Gastroesophageal sphincter (tissue), 4 donors: ENCODE data around the gene MTX1. TPM values are rescaled to one million over a fixed set of nuclear protein-coding genes. Genes with fewer than 3 reads are reported as not detected.
"Not testable (repeated sequence)": the region's sequence is repeated elsewhere in the genome, so short reads cannot be mapped to it uniquely, and the experiment has no call there.

ENCODE experiments used
- ATAC-seq: fragments of 150-250 bp; one replicate; pipeline ENCODE4 v1.9.1; 2016; ENCODE audit warnings: mild to moderate bottlenecking, moderate library complexity
- H3K27ac ChIP-seq, 4 donors: fragments of 200-600 bp; sonication (generic) in 3 of 4; 1 replicate in 3 of 4; 2 replicates in 1 of 4; pipeline ENCODE4 v1.5.1; 2016 to 2019
- H3K27me3 ChIP-seq: fragments of 200-600 bp; sonication (generic); one replicate; pipeline ENCODE4 v1.5.1; 2019
- H3K36me3 ChIP-seq, 2 donors: fragments of 200-600 bp; sonication (generic); one replicate each; pipeline ENCODE4 v1.5.1; 2019; ENCODE audit warnings: control low read depth in 1 of 2
- H3K4me1 ChIP-seq, 3 donors: fragments of 200-600 bp; sonication (generic); 1 replicate in 2 of 3; 2 replicates in 1 of 3; pipeline ENCODE4 v1.5.1; 2016 to 2019; ENCODE audit warnings: control low read depth in 2 of 3
- H3K4me3 ChIP-seq, 2 donors: fragments of 200-600 bp; sonication (generic); one replicate each; pipeline ENCODE4 v1.5.1; 2019; ENCODE audit warnings: mild to moderate bottlenecking in 1 of 2, moderate library complexity in 1 of 2
- H3K9me3 ChIP-seq, 3 donors: fragments of 200-600 bp; sonication (generic); one replicate each; pipeline ENCODE4 v1.5.1; 2017 to 2019; ENCODE audit warnings: control low read depth in 2 of 3
- CTCF ChIP-seq, 4 experiments: fragments of 200-600 bp in 2 of 4; fragments of 450-650 bp in 2 of 4; sonication (generic) in 1 of 4; IDR thresholded peaks; one replicate each; pipeline ENCODE4 v1.5.1; 2017 to 2019; ENCODE audit warnings: antibody characterized with exemption in 4 of 4, mild to moderate bottlenecking in 2 of 4, moderate library complexity in 2 of 4
- EP300 ChIP-seq: sonication (generic); formaldehyde crosslinking; IDR thresholded peaks from one replicate; pipeline ENCODE4 v1.6.1; 2017; ENCODE audit warnings: antibody characterized with exemption, mild to moderate bottlenecking
- POLR2A ChIP-seq, 2 donors: fragments of 450-650 bp; IDR thresholded peaks; one replicate each; pipeline ENCODE4 v1.6.1; 2017; ENCODE audit warnings: antibody characterized with exemption in 2 of 2, mild to moderate bottlenecking in 2 of 2, moderate library complexity in 1 of 2
- POLR2AphosphoS5 ChIP-seq: sonication (generic); formaldehyde crosslinking; IDR thresholded peaks from one replicate; pipeline ENCODE4 v1.6.1; 2017; ENCODE audit warnings: antibody characterized with exemption
- WGBS, 2 donors: methylation state at CpG; one replicate each; pipeline ENCODE4 v1.1.5; 2018; ENCODE audit warnings: low coverage in 1 of 2; 5-methylcytosine and 5-hydroxymethylcytosine counted together
- total RNA-seq, 4 donors: library from RNA; depleted of rRNA; stranded (reverse); fragments of >200 nt; gene quantifications; one replicate each; pipeline ENCODE4 v1.1.0, GENCODE V29; 2016

Gene MTX1
- total RNA-seq, 4 donors from 2014 or later, result 28.3 to 36.0 (median 32.6) TPM

GRCh38 chr1:155187456-155187891 is 21.0 kb upstream of the MTX1 start:
- peaks cover 0 to 12% (median 0%) of the 10 kb centered on the region in 3 donors for H3K4me1 ChIP-seq
- no peak for ATAC-seq
- H3K27ac ChIP-seq, result no peak overlapping the region
- H3K9me3 ChIP-seq, result no peaks in the 10 kb centered on the region
- 75% methylated on average over 4 to 11 of the region's 16 CpGs for WGBS, 2 donors
- no peak for TF ChIP-seq EP300
- TF ChIP-seq POLR2A (IDR thresholded peaks at IDR 0.05), result no peak
- TF ChIP-seq POLR2AphosphoS5, result no peak
- no peak for TF ChIP-seq CTCF (IDR thresholded peaks at IDR 0.05)
- H3K27me3 ChIP-seq, result no peaks in the 10 kb centered on the region
- H3K36me3 ChIP-seq, result no peaks in the 10 kb centered on the region
- no peak overlapping the region for H3K4me3 ChIP-seq

DNA sequence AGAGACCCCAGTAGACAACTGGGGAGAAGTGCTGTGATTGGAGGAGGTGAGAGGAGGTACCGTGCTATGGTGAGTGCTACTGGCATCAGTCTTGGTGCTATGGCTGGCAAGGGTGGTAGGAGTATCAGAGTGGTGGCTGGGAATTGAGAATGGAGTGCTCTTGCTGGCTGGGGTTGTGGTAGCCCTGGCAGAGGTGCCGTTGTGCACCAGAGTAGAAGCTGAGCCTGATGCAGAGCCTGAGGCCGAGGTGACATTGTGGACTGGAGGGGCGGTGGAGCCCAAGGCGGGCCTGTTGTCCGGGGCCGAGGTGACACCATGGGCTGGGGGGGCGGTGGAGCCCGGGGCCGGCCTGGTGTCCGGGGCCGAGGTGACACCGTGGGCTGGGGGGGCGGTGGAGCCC is 20.2 kb upstream of the MTX1 start:
- WGBS, 2 donors, result 100% methylated on average over 1 of the region's 14 CpGs; no CpG with 5 or more reads in 1 of the 2 donors
- no peak overlapping the region for H3K4me3 ChIP-seq
- H3K4me1 ChIP-seq, result peaks cover 0 to 20% (median 8%) of the 10 kb centered on the region in 3 donors
- H3K9me3 ChIP-seq, result no peaks in the 10 kb centered on the region
- no peaks in the 10 kb centered on the region for H3K36me3 ChIP-seq
- no peak overlapping the region for H3K27ac ChIP-seq
- ATAC-seq, result no peak
- TF ChIP-seq POLR2A (IDR thresholded peaks at IDR 0.05) (no peak), POLR2AphosphoS5 (no peak), CTCF (IDR thresholded peaks at IDR 0.05) (no peak), EP300 (no peak)
- no peaks in the 10 kb centered on the region for H3K27me3 ChIP-seq

GRCh38 chr1:155189926-155190325 is 18.6 kb upstream of the MTX1 start:
- not testable (repeated sequence) for ATAC-seq, H3K27ac ChIP-seq, H3K4me3 ChIP-seq, H3K36me3 ChIP-seq, H3K27me3 ChIP-seq, H3K9me3 ChIP-seq
- WGBS, 2 donors, result no CpG with 5 or more reads among the region's 45 CpGs
- peaks cover 0 to 37% (median 14%) of the 10 kb centered on the region in 3 donors for H3K4me1 ChIP-seq

GRCh38 chr1:155191904-155192303 is 16.6 kb upstream of the MTX1 start:
- peak overlapping the region in 3 of 4 donors; percentile 91 to 94 (median 93) for H3K27ac ChIP-seq
- H3K9me3 ChIP-seq, result no peaks in the 10 kb centered on the region
- no peaks in the 10 kb centered on the region for H3K27me3 ChIP-seq
- H3K4me1 ChIP-seq, result peaks cover 0 to 52% (median 17%) of the 10 kb centered on the region in 3 donors
- 72 to 100% methylated on average over 1 to 2 of the region's 17 CpGs for WGBS, 2 donors
- TF ChIP-seq CTCF (IDR thresholded peaks at IDR 0.05) (no peak), POLR2A (IDR thresholded peaks at IDR 0.05) (no peak), EP300 (no peak), POLR2AphosphoS5 (no peak)
- H3K36me3 ChIP-seq, result peaks cover 0 to 4% of the 10 kb centered on the region in 2 donors
- ATAC-seq, result no peak
- no peak overlapping the region for H3K4me3 ChIP-seq

GRCh38 chr1:155192346-155193274 is 15.9 kb upstream of the MTX1 start:
- peak; percentile 2 for ATAC-seq
- peak overlapping the region; percentile 39 to 74 for H3K4me3 ChIP-seq
- 71 to 100% methylated on average over 1 to 3 of the region's 20 CpGs for WGBS, 2 donors
- no peaks in the 10 kb centered on the region for H3K27me3 ChIP-seq
- peaks cover 0 to 55% (median 17%) of the 10 kb centered on the region in 3 donors for H3K4me1 ChIP-seq
- peak overlapping the region; percentile 78 to 94 (median 92) for H3K27ac ChIP-seq
- TF ChIP-seq POLR2A (IDR thresholded peaks at IDR 0.05) (no peak), POLR2AphosphoS5 (no peak), EP300 (no peak), CTCF (IDR thresholded peaks at IDR 0.05) (no peak)
- no peaks in the 10 kb centered on the region for H3K9me3 ChIP-seq
- peaks cover 0 to 11% of the 10 kb centered on the region in 2 donors for H3K36me3 ChIP-seq
